ENCODE measurements around the gene ADAM19.
A peak's percentile ranks its signal among the peaks of the same experiment; 100 is the strongest.
"Not testable (repeated sequence)": the region's sequence is repeated elsewhere in the genome, so short reads cannot be mapped to it uniquely, and the experiment has no call there.

The ADAM19 gene

DNA sequence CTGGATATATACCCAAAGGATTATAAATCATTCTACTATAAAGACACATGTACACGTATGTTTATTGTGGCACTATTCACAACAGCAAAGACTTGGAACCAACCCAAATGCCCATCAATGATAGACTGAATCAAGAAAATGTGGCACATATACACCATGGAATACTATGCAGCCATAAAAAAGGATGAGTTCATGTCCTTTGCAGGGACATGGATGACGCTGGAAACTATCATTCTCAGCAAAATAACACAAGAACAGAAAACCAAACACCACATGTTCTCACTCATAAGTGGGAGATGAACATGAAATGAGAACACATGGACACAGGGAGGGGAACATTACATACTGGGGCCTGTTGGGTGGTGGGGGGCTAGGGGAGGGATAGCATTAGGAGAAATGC, 92.9 kb downstream of the ADAM19 start:
- not testable (repeated sequence) for DNase-seq (ENCODE audit: low read depth)

DNA sequence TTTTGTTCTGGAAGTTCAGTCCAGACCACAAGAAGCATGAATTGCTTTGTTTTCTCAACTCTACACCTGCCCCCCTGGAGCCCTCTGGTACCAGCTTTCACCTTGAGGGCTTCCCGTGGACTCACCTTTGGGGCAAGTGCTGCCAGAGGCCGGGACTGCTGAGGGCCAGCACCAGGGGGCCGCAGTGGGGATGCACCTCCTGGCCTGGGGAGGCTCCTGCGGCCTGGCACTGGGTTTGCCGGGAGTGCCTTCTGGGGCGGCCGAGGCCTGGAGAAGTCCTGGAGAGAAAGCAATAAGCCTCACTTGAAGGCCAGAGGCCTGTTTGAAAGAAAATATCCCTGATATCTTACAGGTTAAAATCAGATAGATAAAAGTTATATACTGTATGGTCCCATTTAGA, 93.9 kb downstream of the ADAM19 start:
- no peak for DNase-seq (ENCODE audit: low read depth)

DNA sequence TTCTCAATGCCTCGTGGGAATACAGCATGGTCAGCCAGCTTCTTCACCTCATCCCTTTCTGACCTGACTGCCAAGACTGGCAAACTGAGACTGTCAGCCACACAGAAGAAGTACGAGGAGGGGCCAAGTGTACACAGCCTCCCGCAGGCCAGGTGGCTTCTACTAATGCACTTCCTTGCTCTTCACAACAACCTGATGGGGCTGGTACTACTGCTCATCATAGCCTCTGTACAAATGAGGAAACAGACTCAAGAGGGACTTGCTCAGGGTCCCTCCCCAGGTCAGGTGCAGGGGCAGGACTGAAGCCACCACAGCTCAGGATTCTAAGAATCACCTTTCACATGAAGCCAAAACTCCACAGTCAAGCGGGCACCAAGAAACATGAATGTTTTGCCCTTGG, 94.3 kb downstream of the ADAM19 start:
- DNase-seq (ENCODE audit: low read depth), result no peak

DNA sequence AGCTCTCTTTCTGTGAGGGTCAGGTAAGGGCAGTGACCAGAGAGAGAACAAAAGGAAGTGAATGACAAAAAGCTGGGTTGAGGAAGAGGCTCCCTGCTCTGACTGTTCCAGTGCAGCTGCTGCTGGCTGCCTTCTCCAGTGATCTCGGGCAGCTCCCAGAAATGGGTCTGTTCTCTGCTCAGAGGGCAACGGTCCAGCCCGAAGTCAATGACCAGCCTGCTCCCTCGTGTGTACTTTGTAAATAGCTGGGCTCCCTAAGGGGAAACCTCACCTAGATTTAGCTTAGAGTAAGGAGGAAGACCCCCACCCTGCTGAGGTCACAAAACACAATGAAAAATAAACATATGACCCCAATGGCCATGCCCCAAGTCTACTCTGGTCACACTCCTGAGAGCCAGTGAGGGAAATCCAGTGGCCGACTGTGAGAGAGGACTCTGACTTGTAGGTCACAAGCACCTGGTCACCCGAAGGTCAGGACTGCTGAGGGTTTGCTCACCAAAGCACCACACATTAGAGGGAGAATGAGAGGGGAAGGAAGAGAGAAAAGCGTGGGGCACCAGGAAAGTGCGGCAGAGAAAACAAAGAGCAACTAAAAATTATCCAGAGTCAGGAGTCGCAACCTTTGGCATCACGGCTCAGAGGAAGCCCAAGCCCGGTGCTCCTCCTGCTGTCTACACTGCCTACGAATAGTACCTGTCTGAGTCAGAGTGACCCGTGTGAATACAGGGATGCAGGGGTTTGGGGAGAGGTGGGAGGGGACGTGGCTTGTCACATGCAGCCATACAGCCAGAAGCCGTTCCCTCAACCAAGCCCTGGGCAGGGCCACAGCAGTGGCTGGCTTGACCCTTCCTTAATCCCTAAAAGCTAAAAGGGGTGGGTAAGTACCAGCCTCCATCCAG, 95.7 kb downstream of the ADAM19 start:
- no peak for DNase-seq (ENCODE audit: low read depth)

DNA sequence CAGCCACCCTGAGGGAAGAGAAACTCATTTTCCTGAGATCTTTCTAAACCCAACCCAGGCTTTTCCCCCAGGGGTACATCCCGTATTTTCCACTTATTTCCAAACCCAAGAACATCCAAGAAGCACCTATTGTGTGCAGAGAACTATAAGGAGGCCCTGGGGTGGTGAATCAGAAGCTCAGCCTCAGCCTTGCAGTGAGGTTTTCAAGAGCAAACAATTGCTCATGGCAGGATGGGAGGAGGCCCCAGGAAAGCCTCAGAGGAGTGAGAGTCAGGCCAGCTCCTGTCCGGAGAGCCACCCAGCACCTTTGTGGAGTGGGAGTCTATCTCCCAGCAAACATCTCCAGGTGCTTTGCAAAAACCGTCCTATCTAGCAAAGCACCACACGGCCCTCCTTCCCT, 96.4 kb downstream of the ADAM19 start:
- DNase-seq (ENCODE audit: low read depth), result no peak

DNA sequence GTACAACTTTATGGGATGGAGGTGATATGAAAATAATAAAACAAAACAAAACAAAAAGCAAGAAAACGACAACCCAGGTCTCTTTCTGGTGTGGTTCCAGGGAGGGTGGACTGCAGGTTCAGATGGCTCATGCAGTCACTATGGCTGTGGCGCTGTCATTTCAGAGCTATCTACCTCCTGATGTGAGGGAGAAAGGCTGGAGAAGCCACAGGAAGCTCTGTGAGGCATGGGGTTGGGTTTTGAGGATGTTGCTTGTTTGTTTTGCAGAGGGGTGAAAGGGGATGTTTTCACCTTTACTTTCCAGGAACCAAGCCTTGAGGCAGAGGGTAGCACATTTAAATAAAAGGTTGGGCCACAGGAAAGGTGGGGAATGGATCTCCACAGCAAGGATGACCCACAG, 96.8 kb downstream of the ADAM19 start:
- DNase-seq (ENCODE audit: low read depth), result no peak

DNA sequence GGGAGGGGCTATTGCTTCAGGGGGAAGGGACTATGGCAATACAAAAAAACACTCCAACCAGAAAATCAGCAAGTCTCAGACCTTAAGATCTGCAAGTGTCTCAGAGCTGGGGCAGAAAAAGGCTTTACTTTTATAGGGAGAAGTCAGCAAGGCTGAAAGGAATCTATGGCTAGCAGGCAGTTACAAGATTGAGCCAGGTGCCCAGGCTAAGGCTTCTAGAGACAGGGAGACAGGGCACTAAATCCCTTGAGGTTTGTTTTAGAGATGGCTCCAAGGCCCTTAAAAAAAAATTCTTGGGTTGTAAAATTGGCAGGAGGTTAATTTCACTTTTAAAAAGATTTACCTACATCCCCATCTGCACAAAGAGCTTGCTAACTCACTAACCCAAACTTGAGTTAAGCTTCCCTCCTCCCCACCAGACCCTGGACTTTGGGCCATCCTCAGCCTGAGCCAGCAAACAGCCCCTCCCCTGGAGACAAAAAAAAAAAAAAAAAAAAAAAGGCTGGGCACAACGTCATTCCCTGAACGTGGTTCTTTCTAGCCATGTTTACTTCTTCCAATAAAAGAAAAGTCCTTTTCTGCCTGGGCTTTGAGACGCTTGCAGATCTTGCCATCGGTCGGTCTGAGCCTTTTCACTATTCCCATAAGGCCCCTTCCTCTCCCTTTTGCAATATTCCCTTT, 97.6 kb downstream of the ADAM19 start:
- no peak for DNase-seq (ENCODE audit: low read depth)

DNA sequence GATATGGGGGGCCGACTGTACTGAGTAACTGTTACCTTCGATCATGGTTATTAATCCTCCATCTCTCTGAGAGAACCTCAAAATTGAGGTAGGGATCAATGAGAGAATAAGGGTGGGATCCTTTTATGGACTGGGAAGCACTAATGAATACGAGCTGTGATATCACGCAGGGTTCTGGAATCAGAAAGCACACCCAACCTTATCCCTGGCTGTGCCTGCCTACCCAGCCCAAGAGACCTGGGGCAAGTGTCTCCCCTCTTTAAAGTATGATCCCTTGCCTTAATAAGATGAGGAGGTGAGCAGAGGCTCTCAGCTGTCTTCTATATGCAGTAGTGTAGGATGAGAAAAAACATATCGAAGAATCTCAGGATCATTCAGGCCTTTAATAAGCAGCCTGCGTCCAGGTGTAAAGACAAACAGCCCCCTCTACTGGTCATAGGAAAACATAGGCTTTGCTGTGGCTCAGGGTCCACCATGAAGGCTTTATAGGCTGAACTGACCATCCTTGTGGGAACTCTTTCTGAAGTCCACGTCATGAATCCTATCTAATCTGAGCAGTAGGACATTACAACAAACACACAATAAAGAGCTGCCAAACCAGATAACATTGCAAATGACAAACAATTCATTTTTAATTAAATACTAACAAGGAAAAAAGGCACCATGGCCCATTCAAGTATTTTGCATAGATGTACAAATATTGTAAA, 98.7 kb downstream of the ADAM19 start:
- DNase-seq (ENCODE audit: low read depth), result no peak

DNA sequence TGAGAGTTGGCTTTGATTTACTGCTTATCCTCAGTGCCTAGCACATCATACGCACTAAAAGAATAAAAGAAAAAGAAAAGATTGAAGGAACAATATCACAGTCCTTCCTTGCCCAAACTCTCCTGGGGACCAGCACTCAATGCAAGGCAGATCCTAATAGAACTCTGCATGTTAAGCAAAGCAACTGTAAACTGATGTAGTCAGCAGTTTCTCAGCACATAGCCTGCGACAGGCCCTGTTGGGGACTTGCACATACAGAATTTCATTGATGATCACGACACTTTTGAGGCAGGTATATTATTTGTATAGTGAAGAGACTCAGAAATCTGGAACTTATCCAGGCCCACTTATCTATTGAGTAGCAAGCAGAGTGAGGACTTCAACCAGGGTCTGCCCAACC, 100.1 kb downstream of the ADAM19 start:
- DNase-seq (ENCODE audit: low read depth), result no peak

DNA sequence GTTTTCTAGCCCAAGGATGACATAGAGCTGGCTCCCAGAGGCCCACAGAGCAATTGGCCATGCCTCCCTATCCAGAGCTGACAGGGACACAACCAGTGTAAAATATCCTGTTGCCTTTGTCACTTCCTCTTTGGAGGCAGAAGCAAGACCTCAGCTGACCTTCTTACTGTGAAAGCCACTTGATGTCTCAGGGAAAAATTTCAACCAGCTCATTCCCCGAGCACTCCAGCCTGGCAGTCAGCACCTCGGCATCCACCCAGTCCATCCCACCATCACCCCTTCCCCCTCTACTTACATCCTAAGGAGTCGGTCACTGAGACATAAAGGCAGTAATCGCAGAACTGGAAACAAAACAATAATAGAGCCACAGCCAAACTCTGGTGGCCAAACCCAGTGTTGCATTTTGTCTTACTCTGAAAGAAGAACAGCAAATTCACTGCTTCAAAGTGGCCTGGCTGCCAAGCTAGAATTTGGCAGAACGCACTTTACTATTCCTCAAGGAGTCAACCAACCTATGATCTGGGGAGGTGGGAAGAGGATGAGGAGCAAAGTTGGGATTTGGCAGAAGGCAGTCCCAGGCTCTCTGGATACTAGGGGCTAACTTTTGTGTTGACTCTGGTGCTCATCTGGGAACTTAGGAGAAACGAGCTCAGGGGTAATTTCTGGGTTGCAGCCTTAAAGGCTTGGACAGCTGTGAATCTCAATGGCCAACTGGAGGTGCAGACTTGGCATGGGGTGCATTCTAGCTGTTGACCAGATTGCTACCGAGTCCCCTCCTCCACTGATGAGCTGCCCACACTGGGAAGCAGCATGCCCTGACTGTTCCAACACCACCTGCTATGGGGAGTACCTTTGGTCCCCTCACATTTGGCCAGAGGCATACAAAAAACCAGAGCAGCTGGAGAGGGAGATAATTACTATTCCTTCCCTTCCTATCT, 101.9 kb downstream of the ADAM19 start:
- no peak for DNase-seq (ENCODE audit: low read depth)

DNA sequence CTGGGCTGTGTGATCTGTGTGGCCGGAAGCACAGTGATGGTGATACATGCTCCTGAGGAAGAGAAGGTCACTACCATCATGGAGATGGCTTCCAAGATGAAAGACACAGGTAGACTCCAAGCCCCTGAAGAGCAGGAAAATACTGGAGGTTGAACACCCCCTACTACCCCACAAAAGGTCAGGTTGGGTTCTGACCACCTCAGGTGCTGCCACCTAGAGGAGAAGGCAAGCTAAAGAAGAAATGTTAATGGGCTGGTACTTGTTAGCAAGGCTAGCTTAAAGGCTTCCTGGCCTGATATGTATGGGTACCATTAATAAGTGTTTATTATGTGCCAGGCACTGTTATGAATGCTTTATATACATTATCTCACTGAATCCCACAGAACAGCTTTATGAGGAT, 103.9 kb downstream of the ADAM19 start:
- DNase-seq (ENCODE audit: low read depth), result no peak

DNA sequence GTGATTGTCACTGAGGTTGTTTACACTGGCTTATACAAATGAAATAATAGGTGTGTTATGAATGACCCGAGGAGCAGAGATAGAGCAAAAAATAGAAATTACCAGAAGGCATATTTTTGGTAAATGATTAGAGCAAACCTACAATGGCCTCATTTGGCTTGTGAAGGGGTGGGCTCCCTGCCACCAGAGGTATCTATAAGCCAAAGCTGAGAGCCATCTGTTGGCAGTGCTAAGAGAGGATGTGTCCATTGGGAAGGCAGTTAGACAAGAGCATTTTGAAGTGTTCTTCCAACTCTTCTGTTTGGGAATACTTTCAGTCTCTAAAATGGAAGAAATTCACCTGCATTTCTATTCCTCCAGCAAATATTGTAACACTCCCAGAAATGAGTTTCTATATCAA, 104.9 kb downstream of the ADAM19 start:
- no peak for DNase-seq (ENCODE audit: low read depth)

DNA sequence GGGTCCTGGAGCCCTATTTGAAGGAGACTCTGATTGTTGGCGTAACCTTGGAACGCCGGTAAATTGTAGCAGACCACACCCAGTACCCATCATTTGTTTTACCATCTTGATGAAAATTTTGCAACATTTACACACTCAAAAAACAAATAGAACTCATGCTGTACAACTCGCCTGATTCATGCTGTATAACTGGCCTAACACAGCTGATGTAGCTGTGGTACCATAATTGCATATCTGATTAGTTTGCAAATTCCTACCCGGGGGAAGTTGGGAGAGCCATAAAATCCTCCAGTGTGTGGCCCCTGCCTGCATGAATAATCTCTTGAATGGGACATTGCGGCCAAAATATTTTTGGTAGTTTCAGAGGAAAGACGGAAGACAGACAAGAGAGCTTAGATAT, 105.9 kb downstream of the ADAM19 start:
- DNase-seq (ENCODE audit: low read depth), result no peak

DNA sequence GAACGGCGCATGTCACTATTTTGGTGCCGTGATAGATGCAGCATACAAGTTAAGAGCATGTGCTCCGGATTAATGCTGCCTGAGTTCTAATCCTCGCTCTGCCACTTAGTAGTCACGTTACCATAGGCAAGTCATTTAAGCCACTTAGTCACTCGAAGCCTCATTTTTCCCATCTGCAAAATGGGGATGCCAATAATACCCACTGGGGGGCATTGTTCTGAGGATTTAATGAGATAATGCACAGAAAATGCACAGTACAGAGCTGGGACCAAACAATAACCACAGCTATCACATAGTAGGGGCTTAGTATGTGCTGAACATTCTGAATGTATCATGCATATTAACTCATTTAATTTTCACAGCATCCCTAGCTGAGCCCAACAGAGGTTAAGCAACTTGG, 106.5 kb downstream of the ADAM19 start:
- DNase-seq (ENCODE audit: low read depth), result no peak

DNA sequence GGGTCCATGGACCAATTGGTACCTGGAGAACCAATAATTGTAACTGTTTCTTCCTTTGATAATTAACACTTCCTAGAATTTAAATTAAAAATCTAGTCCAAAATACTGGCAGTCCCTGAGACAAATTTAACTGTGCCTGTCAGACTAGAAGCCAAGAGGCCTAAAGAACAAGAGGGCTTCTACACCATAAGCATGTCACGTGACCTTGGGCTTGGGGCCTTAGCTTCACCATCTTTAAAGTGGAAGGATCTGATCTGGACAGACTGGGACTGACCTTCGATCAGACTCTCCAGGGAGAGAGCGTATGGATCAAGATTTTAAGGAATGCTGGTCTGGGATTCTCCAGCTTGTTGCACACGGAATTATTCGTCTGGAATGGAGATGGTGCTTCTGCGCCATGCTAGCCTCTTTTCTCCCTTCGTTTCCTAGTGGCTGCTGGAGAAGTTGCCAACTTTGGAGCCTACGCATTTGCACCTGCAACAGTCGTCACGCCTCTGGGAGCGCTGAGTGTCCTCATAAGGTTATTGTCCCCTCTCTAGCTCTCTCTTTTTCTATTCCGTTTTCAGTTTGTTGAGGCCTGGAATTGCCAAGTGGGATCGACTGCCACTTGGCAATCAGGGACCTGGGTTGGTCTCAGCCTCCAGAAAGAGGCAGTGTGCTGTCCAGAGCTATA, 107.1 kb downstream of the ADAM19 start:
- DNase-seq (ENCODE audit: low read depth), result no peak

DNA sequence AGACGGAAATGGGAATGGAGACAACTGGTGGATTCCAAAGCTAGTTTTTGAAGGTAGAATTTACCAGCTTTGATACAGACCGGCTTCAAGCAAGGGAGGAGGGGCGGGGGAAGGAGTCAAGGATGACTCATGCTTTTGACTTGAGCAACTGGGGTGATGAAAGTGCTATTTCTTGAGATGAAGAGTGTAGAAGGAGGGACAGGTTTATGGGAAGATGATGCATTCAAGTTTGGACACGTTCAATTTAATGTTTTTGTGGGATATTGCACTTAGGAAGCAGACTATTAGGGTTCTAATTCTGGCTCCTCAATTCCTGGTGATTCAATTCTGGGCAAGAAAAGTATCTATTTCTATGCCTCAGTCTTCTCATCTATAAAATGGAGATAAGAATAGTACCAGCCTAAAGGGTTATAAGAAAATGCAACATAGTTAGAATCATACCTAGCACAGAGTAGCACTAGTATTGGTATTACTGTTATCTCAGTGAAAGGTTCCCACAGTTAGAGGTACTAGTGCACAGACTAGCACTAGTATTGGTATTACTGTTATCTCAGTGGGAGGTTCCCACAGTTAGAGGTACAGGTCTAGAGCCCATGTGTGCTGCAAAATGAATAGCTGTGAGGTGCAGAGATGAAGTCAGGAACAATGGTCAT, 110.9 kb downstream of the ADAM19 start:
- peak; percentile 27 for DNase-seq (ENCODE audit: low read depth)

DNA sequence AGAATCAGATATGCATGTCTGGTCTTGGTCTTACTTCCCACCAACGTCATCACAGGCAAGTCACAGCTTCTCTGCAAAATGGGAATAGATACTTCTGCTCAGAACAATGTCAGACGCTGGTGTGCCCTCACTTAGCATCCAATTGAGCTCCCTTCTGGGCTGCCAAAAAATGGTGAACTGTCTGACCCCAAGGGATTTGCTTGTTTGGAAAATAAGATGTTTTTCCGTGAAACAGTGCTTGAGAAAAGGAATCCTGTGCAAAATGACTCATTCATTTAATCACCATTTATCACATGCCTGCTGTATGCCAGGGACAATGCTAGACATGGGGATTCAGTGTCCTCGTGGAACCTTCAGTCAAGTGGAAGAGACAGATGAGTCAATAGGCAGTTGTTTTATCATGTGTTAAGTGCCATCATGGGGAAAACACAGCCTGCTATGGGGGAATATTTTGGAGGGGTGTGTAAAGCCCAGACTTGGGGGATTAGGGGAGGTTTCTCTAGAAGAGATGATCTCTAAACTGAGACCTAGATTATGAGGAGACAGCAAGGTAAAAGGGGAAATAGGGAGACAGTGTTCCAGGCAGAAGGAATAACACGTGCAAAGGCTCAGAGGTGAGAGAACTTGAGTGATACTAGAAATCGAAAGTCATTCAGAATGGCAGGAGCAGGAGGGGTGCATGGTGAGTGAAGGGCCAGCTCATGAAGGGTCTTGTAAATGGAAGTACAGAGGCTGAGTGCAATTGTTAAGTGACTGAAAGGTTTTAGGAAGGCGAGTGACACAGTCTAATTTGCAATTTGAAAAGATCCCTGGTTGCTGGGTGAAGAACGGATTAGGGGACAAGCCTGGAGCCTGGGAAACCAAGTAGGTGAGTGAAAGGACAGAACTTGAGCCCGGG, 111.7 kb downstream of the ADAM19 start:
- DNase-seq (ENCODE audit: low read depth), result no peak

DNA sequence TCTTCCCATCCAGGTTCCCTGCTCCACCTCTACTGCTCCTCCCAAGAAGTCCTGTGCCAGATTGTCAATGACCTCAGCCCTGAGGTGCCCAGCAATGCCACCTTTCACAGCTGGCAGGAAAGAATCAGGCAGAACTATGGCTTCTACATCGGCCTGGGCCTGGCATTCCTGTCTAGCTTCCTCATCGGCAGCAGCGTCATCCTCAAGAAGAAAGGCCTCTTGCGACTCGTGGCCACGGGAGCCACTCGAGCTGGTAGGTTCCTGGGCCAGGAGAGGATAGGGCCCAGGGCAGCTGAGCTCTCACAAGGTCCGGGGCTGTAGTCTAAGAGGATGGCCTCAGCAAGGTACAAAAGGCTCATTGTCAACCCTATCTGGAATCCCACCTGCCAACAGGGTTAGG, 112.5 kb downstream of the ADAM19 start:
- DNase-seq (ENCODE audit: low read depth), result no peak

DNA sequence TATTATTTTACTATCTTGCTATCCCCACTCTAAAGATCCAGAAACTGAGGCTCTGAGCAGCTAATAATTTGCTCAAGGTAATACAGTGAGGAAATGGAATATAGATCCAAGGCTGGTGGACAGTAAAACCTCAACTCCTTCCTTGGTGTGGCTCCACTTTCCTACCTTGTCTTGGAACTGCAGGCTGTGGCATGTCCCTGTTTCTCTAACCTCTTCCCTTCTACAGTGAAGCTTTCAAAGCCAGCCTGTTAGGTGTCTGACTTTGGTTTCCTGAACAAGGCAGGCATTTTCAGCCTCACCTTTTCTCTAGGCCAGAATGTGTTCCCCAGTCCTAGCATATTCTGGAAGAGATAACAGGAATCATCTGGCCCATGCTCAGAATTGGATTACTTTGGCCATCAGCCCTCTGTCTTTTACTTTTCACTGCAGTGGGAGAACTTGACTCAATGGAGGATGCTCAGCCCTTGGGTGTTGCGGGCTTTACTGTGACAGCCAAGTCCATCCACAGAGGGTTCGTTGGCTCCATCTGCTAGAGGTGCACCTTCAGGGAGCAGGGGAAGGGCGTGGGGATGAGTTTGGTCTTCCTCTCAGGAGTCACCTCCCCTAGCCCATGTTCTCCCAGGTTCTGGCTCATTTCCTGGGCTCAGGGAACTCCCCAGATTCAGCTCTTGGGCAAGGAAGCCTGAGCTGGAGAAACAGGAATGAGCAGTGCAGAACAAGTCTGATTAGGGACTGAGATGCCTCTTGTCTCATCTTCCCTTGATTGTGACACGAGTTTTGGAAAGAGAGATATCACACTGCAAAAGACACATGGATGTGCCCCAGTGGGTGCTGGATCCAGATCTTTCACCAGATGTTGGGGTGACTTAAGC, 114.4 kb downstream of the ADAM19 start:
- no peak for DNase-seq (ENCODE audit: low read depth)
